COLO668 (cell line): Measurements from ENCODE around the gene MAGI1.
"Not testable (repeated sequence)": the region's sequence is repeated elsewhere in the genome, so short reads cannot be mapped to it uniquely, and the experiment has no call there.

ENCODE experiments used
- DNase-seq: peaks from one replicate; lab custom pipeline; 2025; ENCODE audit not compliant: unreplicated experiment; lab: John Stamatoyannopoulos, UW

MAGI1 gene

DNA sequence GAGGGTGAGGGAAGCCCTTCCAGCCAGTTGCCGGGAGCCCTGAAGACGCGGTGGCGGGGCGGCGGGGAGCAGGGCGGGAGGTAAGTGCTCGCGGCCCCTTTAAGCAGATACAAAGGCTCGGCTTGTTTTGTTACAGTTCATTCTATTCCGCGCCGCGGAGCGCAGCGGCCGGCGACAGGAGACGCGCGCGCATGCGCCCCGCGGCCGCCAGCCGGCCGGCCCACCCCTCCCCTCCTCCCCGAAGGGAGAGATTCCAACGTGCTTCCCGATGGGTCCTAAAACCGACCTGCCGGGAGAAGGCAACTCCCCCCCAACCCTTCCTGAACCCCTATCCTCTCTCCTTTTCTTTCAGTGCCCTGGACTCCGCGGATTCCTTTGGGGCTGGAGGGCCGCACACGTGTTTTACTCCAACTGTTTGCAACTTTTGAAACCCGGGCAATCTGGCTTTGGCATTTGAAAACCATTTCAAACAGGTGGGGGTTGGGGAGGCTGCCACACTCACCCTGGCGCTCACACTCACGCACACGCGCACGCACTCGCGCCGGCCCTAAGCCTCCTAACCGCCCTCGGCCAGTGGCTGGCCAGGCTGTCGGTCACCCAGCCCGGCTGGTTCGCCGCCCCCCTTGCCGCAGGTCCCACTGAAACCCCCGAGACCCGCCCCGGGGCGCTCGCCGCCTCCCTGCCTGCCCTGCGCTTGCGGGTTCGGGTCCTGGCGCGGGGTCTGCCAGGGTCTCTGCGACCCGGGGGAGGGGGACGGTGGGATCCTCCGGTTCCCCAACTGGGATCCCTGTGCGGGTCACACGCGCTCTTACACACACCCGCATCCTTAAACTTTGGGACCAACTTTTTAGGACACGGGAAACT lies at the start of gene MAGI1:
TSS of gene MAGI1 (minus strand) at position 193 of the 864 bp plus-strand sequence. CDS start 610 bp downstream, outside the sequence.
- peak; percentile 87 for DNase-seq

DNA sequence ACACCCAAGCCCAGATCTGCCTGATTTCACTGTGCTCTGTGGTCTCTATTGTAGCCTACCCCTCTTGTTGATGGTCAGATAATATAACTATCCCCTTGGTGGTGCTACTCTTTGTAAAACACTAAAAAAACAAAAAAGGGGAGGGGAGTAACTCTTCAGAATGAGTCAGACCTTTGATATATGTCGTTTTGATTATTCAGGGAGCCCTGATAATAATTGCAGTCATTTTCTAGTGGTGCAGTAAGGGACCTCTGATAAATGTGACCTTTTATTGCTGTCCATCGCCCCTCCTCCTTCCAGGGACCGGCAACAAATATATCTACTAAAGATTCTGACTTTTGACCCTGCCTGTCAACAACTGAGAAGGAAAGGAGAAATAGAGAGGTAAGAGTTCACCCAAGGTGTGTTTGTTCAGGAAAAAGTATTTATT lies 45.1 kb upstream of the MAGI1 start:
- DNase-seq: no peak

DNA sequence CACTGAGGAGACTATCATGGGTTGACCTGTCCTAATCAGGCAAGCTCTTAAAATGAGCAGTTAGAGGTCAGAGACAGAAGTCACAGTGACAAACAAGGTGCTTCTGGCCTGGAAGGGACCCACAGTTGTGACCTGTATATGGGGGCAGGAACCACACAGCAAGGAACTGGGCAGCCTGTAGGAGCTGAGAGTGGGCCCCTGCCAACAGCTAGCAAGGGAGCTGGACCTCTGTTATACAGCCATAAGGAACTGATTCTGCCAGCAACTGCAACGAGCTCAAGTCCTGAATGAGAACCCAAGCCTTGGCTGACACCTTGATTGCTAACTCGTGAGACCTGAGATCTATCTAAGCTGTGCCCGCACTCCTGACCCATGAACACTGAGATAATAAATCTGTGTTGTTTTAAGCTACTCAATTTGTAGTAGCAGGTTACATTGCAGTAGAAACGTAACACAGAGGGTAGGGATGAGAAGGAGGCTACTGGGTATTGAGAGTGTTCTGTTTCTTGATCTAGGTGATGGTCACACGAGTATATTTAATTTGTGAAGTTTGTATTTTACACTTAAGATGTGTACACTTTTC lies 44.5 kb upstream of the MAGI1 start:
- no peak for DNase-seq

DNA sequence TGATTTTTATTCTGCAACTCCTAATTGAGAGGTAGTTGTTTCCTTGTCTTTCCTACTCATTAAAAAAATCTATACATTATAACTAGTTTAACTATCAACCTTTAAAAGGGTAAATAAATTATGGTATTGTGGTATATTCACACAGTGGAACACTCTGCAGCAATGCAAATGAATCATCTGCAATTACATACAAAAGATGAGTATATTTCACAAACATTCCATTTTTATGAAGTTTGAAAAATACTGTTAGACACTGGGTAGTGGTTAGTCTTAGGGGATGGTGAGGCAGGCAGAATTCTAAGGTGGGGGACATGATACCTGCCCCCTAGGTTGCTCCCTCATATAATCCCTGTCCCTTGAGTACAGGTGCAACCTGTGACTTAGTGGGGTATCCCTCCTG lies 44.0 kb upstream of the MAGI1 start:
- DNase-seq: no peak

DNA sequence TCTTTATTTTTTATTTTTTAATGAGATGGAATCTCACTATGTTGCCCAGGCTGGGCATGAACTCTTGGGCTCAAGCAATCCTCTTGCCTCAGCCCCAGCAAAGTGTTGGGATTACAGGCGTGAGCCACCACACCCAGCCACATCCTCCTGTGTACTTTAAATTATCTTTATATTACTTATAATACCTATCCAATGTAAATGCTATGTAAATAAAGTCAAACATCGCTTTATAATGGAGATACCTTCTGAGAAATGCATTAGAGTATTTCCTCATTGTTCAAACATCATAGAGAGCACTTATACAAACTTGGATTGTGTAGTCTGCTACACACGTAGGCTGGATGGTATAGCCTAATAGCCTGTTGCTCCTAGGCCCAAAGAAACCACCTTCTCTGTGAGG lies 41.4 kb upstream of the MAGI1 start:
- DNase-seq: no peak

DNA sequence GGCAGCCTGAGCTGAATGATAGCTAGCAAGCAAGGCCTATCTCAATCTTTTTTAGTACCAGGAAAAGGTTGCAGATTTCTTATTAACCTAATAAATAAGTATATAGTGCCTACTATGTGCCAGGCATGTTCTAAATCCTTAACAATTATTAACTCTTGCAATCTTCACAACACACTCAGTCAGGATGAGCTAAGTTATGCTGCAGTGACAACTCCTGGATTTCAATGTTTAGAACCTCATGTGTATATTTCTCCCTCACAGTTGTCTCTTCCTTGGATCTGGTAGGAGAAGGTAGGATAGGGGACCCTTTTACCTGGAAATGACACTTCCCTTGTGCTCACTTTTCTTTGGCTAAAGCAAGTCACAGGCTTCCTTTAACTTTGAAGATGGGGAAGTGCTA lies 39.3 kb upstream of the MAGI1 start:
- DNase-seq: no peak

DNA sequence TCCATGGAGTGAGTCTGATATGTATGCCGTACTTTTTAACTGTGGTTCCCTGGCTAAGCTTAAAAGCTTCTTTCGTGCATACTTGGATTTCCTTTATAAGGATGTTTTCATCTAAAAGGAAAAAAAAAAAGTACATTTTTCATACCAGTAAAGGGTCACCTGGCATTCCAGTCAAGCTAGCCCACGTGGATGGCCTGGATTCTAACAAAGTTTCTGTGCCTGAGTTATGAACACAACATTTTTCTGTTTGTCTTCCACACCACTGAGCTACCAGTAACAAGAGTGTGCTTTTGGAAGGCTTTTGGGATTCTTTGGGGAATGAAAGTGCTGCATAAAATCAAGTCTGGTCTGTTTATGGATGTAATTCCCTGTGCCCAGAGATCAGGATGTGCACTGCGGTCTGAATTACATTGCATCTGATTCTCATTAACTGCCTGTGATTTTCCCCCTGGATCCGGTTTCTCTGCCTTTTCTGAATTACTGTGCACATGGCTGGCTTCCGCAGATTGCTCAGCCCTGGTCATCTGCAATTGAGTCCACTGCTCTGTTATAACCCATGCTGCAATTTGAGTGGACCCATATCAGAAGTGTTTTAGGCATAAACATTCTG lies 38.2 kb upstream of the MAGI1 start:
- DNase-seq: no peak

DNA sequence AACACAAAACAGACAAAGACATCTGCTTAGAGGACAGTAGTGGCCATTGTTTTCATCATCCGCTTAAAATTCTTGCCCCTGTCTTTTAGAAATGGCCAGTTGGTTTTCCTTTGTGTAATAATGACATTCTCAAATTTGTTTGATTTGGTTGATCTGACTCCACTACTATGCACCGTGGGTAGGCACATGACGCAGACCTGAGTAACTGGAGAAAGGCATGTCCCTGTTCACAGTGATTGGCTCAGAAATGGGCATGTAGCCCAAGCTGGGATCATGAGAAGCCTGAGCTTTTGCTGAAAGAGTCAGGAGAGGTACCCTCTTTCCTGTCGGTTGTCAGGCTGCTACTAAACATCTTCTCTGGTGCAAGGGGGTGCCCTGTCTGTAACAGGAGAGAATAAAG lies 36.6 kb upstream of the MAGI1 start:
- no peak for DNase-seq

DNA sequence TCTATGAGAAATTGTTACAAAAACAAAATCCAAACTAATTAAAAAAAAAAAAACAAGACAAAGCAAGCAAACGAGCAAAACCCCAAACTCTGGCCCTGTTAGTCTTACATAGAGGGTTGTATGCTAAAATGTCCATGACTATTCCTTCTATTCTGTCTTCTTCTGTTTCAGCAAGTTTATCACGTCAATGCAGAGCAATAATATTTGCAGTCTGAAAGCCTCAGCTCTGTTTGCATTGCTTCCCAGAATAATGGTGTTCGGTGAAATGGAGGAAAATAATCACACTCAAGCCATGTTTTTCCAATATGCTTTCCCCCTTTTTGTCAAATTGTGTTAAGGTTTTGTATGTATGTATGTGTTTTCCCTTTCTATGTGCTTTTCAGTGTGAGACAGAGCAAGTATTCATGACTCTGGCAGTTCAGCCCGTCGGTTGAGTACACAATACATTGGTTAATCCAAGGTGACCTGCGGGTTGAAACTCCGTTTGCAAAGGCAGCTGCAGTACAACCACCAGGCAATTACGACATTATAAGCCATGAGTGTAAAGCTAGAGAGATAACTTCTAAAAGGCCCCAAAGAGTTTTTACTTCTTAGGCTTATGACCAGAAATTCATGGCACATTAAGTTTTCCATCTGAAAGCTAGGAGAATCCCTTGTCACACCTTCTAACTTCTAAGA lies 34.9 kb upstream of the MAGI1 start:
- no peak for DNase-seq

DNA sequence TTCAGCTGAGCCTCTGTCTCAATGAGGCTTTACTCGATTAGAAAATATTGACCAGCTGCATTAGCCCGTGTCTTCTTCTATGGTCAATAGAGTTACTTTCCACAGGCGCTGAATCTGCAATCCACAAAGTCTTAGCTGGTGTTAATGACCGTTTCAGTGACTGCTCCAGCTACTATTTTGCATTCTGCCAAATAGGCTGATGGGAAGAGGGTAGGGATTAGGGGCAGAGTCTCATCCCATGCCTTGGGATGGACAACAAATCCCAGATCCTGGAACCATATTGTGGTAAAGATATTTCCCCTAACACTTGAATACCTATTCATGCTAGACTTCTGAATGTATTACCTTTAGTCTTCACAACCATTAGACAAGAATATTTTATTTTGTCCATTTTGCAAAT lies 29.5 kb upstream of the MAGI1 start:
- no peak for DNase-seq

DNA sequence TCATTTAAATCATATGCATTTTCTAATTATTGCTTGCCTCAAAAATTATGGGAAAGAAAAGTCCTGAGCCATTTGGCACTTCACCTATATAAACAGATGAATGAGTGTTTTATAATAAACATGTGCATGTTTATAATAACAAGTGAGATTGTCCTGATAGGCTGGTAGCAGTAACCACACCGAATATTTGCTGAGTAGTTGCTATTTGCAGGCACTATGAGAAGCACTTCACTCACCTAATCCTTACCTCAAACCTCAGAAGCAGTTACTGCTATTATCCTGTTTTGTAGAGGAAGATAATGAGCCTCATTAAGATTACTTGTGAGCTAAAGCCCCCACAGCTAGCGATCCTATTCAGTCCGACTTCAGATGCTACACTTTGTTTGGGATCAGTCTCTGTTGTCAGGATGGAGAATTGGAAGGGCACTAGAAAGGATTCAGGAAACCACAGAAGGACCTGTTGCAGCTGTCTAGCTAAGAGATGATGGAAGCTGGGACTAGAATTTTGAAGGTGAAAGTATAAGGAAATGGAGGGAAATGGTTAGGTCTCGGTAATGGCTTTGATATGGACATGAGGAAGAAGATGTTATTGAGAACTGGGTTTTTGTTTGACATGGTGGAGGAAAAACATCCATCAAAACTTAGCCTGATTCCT lies 28.4 kb upstream of the MAGI1 start:
- no peak for DNase-seq

DNA sequence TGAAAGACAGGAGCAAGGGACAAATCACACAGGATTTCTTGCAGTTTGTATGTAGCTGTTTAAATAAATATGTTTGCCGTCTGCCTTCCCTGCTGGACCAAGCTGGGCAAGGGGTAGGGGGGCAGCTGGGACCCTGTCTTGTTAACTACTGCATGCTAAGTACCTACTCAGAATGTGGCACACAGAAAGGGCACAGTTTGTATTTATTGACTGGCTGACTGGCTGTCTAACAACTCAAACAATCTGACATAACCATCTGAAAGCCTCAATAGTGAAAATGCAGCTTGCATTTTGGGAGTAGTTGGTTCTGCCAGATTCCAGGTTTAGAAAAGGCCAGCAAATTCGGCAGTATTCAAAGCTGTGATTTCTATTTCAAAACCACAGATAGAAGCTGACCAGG lies 16.6 kb upstream of the MAGI1 start:
- no peak for DNase-seq

DNA sequence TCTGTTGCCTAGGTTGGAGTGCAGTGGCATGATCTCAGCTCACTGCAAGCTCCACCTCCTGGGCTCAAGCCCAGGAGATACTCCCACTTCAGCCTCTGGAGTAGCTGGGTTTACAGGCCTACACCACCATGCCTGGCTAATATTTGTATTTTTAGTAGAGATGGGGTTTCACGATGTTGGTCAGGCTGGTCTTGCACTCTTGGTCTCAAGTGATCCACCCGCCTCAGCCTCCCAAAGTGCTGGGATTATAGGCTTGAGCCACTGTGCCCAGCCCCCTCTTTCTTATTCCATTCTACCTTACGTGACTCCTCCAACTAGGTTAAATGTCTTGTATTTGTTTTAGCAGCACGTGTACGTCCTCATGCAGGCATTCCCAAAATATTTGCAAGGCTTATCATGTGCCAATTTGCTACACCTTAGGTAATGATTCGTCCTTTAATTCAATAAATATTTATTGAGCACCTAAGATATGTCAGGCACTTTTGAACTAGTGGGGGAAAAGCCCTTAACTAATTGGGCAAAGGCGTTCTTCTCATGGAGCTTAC lies 14.9 kb upstream of the MAGI1 start:
- DNase-seq: no peak

DNA sequence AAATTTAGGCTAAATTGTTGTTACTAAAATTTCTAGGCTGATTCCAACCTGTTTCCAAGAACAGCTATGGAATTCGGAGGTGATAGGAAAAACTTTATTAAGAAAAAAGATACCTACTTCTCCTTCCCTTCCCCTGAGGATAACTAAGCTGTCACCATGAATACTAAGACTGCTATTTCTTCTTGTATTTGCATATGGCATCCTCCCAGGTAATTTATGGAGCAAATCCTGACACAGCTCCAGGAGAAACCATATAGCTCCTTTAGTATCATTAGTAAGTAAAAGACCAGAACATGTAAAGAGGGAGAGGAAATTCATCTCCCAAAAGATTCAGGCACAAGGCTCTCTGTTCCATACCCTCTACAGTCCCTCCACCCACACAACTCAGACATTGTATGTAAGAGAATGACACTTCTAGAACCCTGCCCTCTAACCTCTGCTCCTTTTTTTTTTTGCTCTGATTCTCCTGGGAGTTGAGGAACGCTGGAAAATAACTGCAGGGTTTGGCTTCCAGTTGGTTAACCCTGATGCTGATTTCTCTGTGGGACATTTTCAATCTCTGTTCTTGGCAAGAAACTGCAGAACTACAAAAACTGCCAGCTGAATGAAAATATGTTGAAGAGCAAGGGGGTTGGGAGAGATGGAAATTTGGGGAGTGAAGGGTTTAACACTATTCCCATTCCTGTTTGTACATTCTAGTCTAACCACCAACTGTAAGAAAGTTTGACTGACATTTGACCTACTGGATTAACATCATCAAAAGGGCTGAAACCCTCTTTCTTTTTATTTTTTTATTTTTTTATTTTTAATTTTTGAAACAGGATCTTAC lies 14.2 kb upstream of the MAGI1 start:
- DNase-seq: no peak

DNA sequence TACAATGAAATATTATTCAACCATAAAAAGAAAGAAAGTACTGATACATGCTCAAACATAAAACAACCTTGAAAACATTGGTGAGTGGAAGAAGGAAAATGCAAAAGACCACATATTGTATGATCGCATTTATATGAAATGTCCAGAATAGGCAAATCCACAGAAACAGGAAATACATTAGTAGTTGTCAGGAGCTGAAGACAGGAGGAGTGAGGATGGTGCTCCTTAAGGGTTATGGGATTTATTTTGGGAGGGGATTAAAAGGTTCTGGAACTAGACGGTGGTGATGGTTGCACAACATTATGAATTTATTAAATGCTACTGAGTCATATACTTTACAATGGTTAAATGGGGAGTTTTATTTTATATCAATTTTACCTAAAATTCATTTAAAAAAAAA lies 12.1 kb upstream of the MAGI1 start:
- no peak for DNase-seq

DNA sequence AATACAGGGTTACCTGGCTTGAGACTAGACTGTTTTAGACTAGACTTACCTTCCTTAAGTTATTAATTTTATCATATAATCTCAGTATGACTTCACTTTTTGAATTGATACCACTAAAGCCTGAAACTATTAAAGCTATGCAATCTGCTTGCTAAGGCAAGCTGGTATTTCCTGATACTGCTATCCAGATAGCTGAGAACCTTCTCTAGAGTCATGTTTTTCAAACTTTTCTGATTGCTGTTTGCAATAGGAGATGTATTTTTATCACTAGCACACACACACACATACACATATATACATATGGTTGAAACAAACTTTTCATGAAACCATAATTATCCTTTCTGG lies 9.3 kb upstream of the MAGI1 start:
- DNase-seq: no peak

DNA sequence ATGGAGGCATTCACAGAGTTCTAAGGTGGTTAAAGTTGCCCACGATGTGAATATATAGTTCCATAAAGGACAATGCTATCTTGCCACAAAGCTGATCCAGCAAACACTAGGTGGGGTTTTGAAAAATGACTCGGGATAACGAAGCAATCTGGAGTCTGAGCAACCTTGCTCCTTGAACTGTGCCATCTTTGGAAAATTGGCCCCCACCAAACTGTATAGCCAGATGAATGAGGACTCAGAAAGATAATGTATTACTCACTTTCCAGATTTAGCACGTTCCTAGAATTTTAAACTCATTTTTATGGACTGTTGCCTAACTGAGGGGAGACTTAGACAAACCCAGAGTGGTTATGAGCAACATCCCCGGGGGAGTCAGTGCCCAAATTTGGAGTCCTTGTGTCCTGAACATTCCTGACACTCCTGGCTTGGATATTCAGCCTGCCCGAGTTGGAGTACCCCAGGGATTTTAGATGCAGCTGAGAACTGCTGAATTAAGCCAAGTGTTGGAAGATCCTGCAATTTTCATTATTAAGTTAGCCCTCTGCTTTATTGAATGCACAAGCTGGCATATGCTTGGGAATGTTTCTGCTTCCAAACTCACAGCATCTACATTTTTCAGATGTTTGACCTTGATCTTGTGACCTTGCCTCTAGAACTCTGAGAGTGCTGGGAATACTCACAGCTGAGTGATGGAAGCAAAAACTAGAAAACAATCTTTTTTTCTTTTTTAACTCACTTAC lies 8.8 kb upstream of the MAGI1 start:
- DNase-seq: no peak

DNA sequence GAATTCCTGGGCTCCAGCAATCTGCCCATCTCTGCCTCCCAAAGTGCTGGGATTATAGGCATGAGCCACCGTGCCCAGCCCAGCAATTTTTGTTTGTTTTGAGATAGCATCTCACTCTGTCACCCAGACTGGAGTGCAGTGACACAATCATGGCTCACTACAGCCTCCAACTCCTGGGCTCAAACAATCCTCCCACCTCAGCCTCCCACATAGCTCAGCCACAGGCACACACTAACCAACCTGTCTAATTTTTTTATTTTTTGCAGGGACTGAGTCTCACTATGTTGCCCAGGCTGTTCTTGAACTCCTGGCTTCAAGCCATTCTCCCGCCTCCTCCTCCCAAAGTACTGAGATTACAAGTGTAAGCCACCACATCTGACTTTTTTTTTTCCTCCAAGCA lies 7.6 kb upstream of the MAGI1 start:
- DNase-seq: not testable (repeated sequence)

DNA sequence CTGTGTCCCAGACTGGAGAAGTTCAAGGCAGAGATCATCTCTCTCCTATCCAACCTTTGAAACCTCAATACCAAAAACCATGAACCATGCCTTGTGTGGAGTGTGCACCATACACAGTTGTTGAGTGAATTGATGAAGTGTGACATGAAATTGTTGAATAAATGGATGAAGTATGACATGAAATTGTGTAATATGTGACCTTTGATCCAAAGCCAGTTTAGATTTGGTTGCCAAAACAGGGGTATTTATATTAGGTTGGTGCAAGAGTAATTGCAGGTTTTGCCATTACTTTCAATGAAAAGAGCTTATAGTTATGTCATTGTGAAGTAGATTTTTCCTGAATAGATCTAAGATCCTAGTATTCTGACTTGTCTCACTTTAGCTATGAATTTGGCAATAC lies 3.1 kb upstream of the MAGI1 start:
- no peak for DNase-seq
